UCSD-AML1 (cell line): ENCODE measurements around the gene PAK4.
"Not testable (repeated sequence)": the region's sequence is repeated elsewhere in the genome, so short reads cannot be mapped to it uniquely, and the experiment has no call there.

ENCODE experiments used
- DNase-seq: peaks from one replicate; lab custom pipeline; 2025; ENCODE audit not compliant: unreplicated experiment; lab: John Stamatoyannopoulos, UW

The PAK4 gene

GRCh38 chr19:39099341-39099740, 26.2 kb upstream of the PAK4 start:
- DNase-seq, result no peak

GRCh38 chr19:39100500-39101166, 25.0 kb upstream of the PAK4 start:
- no peak for DNase-seq

DNA sequence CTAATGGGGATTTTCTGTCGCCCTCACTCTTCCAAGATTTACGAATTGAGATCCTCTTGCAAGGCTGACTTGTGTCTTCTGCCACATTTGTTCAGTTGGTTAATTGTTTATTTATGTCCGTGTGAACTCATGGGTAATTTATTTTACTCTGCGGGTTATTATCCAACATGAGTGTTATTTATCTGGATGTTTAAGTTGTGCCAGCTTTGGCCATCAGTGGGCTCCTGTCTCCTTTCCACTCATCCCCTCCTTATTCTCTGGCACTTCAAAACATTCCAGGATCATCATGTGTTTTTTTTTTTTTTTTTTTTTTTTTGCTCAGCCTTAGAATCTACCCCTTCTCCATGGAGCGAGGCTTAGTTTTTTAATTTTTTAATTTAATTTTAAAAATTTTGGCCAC, 22.4 kb upstream of the PAK4 start:
- DNase-seq, result no peak

GRCh38 chr19:39104186-39104596, 21.4 kb upstream of the PAK4 start:
- no peak for DNase-seq

GRCh38 chr19:39106194-39106593, 19.4 kb upstream of the PAK4 start:
- no peak for DNase-seq

DNA sequence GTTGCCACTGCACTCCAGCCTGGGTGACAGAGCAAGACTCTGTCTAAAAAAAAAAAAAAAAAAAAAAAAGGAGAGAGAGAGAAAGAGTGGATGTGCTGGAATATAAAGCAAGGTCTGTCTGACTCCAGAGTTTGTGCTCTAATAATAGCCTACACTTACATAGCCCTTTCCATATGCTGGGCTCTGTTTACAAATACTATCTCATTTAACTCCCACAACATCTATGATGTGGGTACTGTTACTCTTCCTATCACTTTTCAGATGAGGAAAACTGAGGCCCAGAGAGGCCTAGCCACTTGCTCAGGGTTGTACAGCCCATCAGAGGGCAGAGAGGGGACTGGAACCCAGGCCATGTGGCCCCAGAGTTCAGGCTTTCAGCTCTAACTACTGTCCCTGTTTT, 15.9 kb upstream of the PAK4 start:
- no peak for DNase-seq

- peak; percentile 35 for DNase-seq
These were observed 15.2 kb upstream of the PAK4 start for GRCh38 chr19:39110263-39110967.

DNA sequence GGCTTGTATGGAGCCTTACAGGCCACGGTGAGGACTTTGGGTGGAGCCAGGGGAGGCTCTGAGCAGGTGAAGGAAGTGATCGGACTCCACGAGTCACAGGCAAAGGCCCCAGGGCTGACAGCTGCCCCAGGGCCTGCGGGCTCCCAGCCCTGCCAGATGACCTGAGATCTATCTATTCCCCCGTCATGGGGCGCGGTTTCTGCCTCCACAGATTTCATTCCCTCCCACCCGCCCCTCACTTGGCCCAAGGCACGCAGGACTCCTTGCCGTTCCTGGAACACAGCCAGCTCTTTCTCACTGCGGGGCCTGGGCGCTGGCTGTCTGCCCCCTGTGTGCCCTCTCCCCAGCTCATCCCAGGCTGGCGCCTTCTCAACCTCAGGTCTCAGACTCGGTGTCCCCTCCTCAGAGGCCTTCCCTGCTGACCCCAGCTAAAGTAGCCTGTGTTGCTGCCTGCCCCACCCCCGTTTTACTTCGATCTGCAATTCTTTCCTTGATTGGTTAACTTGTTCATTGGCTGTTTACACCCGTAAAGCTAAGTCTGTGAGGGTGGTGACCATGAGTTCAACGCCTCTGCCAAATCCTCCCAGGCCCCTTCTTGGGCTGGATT, 13.9 kb upstream of the PAK4 start:
- DNase-seq, result no peak

DNA sequence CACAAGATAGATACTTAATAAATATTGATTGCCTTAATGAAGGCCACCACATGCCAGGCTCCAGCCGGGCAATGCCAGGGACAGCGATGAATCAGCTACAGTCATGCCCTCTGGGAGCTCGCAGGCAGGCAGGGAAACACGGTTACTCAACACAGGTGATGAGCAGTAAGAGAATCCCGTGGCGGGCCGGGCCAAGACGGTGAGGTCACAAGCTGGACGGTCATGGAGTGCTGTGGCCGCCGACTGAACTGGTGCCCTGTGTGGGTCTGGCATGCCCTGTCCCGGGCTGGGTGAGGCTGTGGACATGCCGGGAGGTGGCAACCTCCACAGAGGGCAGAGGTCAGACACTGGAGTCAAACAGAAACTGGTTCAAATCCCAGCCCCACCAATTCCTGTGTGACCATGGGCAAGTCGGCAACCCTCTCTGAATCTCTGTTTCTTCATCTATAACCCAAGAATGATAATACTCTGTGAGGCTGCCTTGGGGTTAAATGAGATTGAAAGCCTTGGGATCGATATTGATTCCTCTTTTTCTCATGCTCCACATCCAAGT, 13.2 kb upstream of the PAK4 start:
- no peak for DNase-seq

- DNase-seq, result no peak
These were observed 12.4 kb upstream of the PAK4 start for GRCh38 chr19:39113199-39113598.

GRCh38 chr19:39115105-39115847, 10.3 kb upstream of the PAK4 start:
- no peak for DNase-seq

GRCh38 chr19:39117023-39117422, 8.6 kb upstream of the PAK4 start:
- DNase-seq, result not testable (repeated sequence)

DNA sequence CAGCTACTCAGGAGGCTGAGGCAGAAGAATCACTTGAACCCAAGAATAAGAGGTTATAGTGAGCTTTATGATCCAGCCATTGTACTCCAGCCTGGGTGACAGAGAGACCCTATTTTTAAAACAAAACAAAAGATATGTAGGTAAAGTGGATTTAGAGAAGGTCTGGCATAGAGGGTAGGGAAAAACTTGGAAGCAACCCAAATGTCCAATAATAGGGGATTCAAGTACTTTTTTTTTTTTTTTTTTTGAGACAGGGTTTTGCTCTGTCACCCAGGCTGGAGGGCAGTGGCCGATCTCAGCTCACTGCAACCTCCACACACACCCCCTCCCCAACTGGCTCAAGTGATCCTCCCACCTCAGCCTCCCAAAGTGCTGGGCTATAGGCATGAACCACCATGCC, 5.8 kb upstream of the PAK4 start:
- DNase-seq, result no peak

DNA sequence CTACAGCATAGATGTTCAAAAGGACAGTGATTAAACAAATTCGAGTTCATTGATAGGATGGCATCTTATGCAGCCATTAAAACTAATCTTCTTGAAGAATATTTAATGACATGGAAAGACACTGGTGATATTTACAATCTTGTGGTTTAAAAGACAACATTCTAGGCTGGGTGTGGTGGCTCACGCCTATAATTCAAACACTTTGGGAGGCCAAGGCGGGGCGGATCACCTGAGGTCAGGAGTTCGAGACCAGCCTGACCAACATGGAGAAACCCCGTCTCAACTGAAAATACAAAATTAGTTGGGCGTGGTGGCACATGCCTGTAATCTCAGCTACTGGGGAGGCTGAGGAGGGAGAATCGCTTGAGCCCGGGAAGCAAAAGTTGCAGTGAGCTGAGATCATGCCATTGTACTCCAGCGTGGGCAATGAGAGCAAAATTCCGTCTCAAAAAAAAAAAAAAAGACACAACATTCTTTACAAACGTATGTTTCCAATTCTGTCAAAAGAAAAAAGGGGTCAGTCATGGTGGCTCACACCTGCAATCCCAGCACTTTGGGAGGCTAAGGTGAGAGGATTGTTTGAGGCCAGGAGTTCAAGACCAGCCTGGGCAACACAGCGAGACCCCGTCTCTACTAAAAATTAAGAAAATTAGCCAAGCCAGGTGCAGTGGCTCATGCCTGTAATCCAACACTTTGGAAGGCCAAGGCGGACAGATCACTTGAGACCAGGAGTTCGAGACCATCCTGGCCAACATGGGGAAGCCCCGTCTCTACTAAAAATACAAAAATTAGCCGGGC, 2.5 kb upstream of the PAK4 start:
- DNase-seq, result no peak

GRCh38 chr19:39124136-39124764, 1.3 kb upstream of the PAK4 start:
- DNase-seq, result no peak

DNA sequence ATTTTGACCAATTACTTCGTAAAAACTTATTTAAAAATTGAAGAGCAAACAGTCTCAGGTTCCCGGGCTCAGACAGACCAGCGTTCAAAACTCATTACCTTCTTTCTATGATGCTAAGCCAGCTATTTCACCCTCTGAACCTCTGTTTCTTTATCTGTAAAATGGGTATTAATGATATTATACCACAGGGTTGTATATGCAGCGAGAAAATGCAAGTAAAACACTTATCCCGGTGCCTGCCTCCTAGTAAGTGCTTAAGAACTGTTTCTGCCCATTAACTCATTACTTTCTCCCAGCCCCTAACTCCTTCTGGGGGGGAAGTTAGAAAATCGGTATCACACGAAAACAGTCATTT, 410 bp upstream of the PAK4 start:
- DNase-seq, result no peak

- DNase-seq, result no peak
These were observed 964 bp downstream of the PAK4 start for GRCh38 chr19:39126312-39127187.

GRCh38 chr19:39127812-39128515, 2.4 kb downstream of the PAK4 start:
- no peak for DNase-seq
